ENCODE data around the gene SMTNL2. TPM values are rescaled to one million over a fixed set of nuclear protein-coding genes. Genes with fewer than 3 reads are reported as not detected.

SMTNL2 gene
- total RNA-seq, 1 donor from 2014 or later = 1.7 TPM

GRCh38 chr17:4569591-4569990 lies 14.7 kb upstream of the SMTNL2 start:
- Mint-ChIP-seq H3K36me3 (ENCODE audit: unreplicated experiment) (no peaks in the 10 kb centered on the region), H3K27me3 (ENCODE audit: unreplicated experiment) (peaks cover 25% of the 10 kb centered on the region), H3K9me3 (ENCODE audit: unreplicated experiment) (no peaks in the 10 kb centered on the region), H3K4me1 (ENCODE audit: unreplicated experiment) (peaks cover 12% of the 10 kb centered on the region), H3K27ac (ENCODE audit: unreplicated experiment) (no peak overlapping the region), H3K4me3 (ENCODE audit: unreplicated experiment) (no peak overlapping the region)
- DNase-seq (ENCODE audit: extremely low spot score, unreplicated experiment) = no peak
- TF ChIP-seq CTCF (IDR thresholded peaks at IDR 0.05) = no peak

GRCh38 chr17:4572131-4572530 lies 12.2 kb upstream of the SMTNL2 start:
- H3K36me3 Mint-ChIP-seq (ENCODE audit: unreplicated experiment) = no peaks in the 10 kb centered on the region
- H3K4me1 Mint-ChIP-seq (ENCODE audit: unreplicated experiment) = peaks cover 10% of the 10 kb centered on the region
- H3K27ac Mint-ChIP-seq (ENCODE audit: unreplicated experiment) = no peak overlapping the region
- H3K9me3 Mint-ChIP-seq (ENCODE audit: unreplicated experiment) = no peaks in the 10 kb centered on the region
- no peak for TF ChIP-seq CTCF (IDR thresholded peaks at IDR 0.05)
- H3K27me3 Mint-ChIP-seq (ENCODE audit: unreplicated experiment) = peaks cover 39% of the 10 kb centered on the region
- no peak overlapping the region for H3K4me3 Mint-ChIP-seq (ENCODE audit: unreplicated experiment)
- DNase-seq (ENCODE audit: extremely low spot score, unreplicated experiment) = no peak

GRCh38 chr17:4573115-4573514 lies 11.2 kb upstream of the SMTNL2 start:
- Mint-ChIP-seq H3K4me1 (ENCODE audit: unreplicated experiment) (peaks cover 12% of the 10 kb centered on the region), H3K27ac (ENCODE audit: unreplicated experiment) (no peak overlapping the region), H3K27me3 (ENCODE audit: unreplicated experiment) (peaks cover 42% of the 10 kb centered on the region), H3K36me3 (ENCODE audit: unreplicated experiment) (no peaks in the 10 kb centered on the region), H3K9me3 (ENCODE audit: unreplicated experiment) (no peaks in the 10 kb centered on the region), H3K4me3 (ENCODE audit: unreplicated experiment) (no peak overlapping the region)
- TF ChIP-seq CTCF (IDR thresholded peaks at IDR 0.05) = no peak
- DNase-seq (ENCODE audit: extremely low spot score, unreplicated experiment) = no peak

GRCh38 chr17:4573669-4574068 lies 10.7 kb upstream of the SMTNL2 start:
- no peak overlapping the region for H3K4me3 Mint-ChIP-seq (ENCODE audit: unreplicated experiment)
- H3K27ac Mint-ChIP-seq (ENCODE audit: unreplicated experiment) = no peak overlapping the region
- peaks cover 42% of the 10 kb centered on the region for H3K27me3 Mint-ChIP-seq (ENCODE audit: unreplicated experiment)
- H3K4me1 Mint-ChIP-seq (ENCODE audit: unreplicated experiment) = peaks cover 12% of the 10 kb centered on the region
- no peak for DNase-seq (ENCODE audit: extremely low spot score, unreplicated experiment)
- TF ChIP-seq CTCF (IDR thresholded peaks at IDR 0.05) = no peak
- H3K36me3 Mint-ChIP-seq (ENCODE audit: unreplicated experiment) = no peaks in the 10 kb centered on the region
- no peaks in the 10 kb centered on the region for H3K9me3 Mint-ChIP-seq (ENCODE audit: unreplicated experiment)

DNA sequence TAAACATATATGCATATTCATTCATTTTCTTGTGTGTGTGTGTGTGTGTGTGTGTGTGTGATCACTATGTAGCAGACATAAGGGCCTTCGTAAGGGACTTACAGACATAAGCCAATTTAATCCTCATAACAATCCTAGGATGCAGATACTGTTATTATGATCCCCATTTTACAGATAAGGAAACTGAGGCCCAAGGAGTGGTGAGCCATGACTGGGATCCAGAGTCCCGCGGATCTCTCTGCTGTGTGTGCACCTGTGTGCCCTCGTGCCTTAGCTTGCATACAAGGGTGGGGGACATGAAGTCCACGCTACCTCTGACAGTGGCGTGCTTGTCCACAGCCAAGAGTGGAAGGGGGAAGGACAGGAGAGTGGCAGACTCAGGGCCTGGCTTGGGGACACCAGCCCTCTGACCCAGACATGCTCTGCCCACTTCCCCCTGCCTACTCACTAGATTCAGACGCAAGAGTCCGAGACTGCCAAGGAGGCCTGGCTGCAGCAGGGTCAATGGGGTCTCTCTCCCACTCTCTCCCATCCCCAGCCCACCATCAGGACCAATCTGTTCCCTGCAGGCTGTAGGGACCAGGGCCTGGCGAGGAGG lies 9.8 kb upstream of the SMTNL2 start:
- DNase-seq (ENCODE audit: extremely low spot score, unreplicated experiment) = no peak
- H3K9me3 Mint-ChIP-seq (ENCODE audit: unreplicated experiment) = no peaks in the 10 kb centered on the region
- no peak for TF ChIP-seq CTCF (IDR thresholded peaks at IDR 0.05)
- H3K36me3 Mint-ChIP-seq (ENCODE audit: unreplicated experiment) = no peaks in the 10 kb centered on the region
- H3K27me3 Mint-ChIP-seq (ENCODE audit: unreplicated experiment) = peaks cover 41% of the 10 kb centered on the region
- H3K4me3 Mint-ChIP-seq (ENCODE audit: unreplicated experiment) = no peak overlapping the region
- no peak overlapping the region for H3K27ac Mint-ChIP-seq (ENCODE audit: unreplicated experiment)
- peaks cover 12% of the 10 kb centered on the region for H3K4me1 Mint-ChIP-seq (ENCODE audit: unreplicated experiment)

All from osteocyte (in vitro differentiated cells).